Activated CD4-positive, alpha-beta T cell treated with anti-CD3 and anti-CD28 coated beads, Interleukin-2, Interleukin-6, amounts not matched to agents 100 ng/mL and 50 ng/mL, durations not matched to agents 16 hours and 8 hours (primary cell): ENCODE results near the gene ZNF76.
A peak's percentile ranks its signal among the peaks of the same experiment; 100 is the strongest.

Source experiments
- DNase-seq: peaks from one replicate; pipeline ENCODE4 v3.0.0-alpha.2; 2020

ZNF76 gene

DNA sequence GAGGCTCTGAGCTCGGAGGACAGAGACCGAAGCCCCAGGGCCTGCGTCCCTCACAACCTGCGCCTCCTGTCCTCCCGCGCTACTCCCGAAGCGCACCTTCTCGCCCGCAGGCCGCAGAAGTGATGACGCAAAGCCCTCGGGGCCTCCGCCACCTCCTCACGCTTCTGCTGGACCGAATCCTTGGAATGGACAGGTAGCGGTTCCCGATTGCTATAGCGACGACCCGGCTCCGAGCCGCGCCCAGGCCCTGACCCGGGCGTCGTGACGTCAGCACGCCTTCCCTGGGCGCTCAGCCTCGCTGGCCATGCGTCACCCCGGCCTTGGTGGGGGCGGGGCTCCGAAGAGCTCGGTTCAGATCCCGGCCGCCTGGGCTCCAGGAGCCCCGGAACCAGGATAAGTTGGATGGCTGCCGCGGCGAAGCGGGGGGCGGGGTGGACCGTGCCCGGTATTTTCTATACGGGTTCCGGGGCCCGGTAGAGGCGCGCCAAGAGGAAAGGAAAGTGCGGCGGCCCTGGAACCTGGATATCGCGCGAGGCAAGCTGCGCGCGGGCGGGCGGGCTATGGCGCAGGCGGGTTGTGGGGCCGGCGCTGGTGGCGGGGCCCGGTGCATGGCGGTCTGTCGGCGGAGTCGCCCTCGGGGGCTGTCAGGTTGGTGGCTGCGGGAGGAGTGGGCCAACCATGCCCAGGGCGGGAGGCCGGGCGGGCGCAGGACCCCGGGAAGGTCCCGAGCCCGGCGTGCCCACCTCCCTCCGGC is at the start of gene ZNF76:
Gene ZNF76 (plus strand): TSS at position 542 of the 754 bp plus-strand sequence. CDS start 21,417 bp downstream, outside the sequence.
- peak; percentile 97 for DNase-seq

DNA sequence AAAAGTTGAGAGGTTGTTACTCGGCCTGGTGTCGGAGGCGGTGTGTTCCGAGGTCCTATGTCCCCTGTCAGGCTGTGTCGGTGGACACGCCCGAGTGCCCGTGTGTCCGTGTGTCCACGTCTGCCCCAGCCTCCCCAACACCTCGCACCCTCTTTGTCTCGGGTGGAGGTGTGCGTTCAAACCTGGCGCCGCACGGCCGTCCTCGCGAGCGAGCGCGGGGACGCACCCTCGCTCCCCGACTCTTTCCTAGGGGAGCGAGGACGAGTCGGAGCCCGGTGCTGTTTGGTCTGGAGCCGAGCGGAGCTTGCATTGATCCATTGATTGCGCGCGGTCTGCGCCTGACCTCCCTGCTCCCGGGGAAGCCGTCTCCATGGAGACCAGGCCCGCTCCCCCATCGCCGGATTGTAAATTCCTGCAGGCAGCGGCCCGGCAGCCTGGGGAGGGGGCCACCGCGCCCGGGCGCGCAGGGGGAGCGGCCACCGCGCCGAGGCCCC is 46.2 kb upstream of the ZNF76 start:
- DNase-seq, result no peak

DNA sequence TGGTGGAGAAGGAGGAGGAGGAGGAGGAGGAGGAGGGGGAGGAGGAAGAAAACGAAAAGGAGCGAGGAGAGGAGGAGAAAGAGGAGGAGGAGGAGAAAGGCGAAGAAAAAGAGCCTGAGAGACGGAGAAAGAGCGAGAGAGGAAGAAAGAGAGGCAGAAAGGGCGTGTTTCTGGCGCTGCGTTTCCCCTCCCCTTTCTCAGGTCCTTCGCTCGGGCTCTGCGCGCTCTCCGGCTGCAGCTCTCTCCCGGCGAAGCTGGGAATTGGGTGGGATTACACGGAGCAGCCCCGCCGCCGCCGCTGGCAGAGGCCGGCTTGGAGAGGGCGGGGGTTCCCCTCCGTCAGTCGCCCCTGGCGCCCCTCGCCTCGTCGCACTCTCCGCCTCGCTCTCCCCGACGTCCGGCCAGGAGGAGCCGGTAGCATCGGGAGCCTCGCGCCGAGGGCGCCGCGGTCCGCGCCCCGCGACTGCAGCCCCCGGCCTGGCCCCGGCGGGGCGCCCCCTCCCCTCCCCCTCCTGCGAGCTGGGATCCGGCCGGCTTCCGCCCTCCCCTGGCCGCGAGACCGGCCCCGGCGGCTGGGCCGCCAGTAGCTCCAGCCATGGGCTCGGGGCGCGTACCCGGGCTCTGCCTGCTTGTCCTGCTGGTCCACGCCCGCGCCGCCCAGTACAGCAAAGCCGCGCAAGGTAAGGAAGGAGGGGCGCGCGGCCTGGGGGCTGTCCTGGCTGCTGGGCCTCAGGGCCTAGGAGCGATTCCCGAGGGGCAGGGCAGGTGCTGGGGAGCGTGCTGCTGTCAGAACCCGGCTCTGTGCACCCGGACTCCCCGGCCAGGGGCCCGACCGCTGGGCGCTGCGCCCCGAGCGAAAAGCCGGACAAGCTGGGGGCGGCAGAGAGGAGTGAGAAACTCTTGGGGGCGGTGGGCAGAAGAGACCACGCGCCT is 45.4 kb upstream of the ZNF76 start, which contains the start of gene SCUBE3:
Gene SCUBE3 (plus strand): TSS at position 133 of the 933 bp plus-strand sequence. CDS start 463 bp downstream, at position 596.
- DNase-seq, result peak; percentile 13

DNA sequence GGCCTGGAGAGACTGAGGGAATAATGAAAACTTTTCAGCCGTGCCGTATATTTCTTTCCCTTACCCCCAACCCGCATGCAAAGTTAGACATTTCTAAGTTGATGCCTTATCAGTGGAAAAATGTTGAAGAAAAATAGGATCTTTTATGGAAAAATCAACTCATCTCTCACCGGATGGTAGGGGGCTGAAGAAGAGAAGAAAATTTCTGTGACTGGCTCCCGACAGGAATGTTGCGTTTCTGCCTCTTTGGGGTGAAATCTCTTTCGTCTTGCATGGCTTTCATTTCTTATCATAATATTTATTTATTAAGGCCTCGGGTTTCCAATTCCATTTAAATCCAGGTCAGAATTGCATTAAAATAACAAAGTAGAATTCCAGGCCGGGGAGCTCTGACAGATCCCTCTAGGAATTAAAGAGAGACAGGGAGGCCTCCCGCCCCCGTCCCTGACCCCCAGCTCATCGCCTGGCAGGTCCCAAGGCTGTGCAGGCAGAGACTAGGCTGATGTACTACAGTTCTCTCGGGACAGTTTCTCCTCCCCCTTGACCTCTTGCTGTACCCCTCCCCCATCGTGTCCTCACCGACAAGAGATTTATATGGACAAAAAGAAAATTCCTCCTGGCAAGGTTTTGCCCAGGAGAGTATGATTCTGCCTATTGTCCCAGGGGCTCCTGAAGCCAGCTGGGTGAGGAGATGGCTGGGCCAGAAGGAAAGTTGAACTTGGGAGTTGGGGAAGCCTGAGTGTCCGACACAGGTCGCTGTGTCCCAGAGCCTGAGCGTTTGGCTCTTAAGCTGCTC is 44.5 kb upstream of the ZNF76 start:
- DNase-seq, result no peak

DNA sequence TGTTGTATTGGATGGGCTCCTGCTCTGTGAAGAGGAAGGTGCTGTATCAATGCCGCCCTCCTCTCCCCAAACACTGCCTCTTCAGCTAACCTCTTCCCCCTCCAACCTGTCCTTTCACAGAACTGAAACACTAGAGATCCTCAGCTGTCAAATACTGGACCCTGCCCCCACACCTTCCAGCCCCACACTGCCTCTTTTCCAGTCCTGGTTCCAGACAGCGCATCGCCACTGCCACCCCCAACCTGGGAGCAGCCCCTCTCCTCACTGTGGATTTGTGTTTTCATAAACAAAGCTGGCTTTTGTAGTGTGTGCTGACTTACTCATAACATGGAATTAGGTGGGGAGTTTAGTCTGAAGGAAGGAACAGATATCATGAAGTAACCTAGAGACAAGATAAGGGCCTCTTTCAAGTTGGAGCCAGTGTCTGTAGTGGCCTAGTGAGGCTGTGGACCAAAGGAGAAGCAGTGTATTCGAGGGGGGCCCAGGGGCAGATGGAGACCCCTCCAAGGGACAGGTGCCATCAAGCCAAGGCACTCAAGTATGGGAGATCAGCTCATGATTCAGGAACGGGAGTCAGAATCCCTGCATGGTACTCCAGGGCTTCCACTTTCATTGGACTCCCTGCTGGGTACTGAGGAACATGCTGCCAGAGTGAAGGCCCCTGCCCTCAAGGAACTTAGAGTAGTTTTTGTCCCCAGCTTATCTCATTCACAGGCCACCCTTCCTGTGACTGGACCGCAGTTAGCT is 43.7 kb upstream of the ZNF76 start:
- no peak for DNase-seq

DNA sequence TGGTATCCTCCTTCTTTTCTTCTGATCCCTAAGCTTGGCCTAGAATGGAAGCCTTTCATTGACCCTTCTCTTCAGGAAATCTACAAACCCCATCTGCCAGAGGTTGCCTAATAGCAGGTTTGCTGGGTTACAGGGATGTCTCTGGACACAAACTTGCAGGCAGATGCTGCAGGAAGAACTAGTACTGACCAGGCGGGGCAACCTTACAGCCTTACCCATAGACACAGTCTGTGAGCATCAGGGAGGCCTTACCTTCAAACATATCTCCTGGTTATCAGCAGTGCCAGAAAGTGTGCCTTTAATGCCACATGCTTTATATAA is 43.2 kb upstream of the ZNF76 start:
- DNase-seq, result no peak

DNA sequence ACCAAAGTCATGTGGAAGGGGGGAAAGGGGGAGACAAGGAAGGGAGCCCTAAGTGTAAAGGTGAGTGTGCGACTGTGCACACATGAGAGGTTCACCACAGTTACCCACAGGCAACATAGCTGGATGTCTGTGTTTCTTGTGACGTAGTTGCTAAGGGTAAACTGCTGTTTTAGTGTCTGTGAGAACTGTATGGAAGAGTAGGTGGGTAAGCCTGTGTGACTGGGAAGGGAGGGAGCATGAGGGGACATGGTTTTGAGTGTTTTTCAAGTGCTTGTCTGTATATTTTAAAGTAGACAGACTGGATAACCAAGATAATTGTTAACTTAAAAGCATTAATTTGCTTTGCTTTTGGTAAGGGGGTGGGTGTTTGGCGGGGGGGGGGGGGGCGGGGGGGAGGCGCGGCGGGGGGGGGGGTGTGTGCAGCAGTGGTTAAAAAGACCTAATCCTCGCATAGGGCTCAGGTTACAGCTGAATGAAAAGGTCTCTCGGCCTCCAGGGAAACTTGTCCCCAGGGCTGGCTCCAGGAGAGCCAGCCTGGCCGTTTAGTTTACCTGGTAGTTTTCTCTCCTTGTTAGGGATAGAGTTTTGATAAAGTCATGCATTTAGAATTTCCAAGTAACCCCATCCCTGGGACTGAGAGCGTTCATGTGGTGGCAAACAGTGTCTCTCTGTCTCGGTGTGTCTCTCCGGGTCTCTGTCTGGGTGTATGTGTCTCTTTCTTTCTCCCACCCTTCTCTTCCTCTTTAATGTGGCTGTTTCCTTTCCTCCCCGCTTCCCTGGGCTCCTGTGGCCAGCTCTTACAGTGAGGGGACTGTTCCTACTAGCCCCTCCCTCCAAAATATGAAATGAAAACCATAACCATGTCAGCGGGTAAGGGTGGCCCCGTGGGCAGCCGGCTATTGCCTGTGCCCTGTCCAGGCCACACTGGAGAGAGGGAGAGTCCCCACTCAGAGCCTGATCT is 42.4 kb upstream of the ZNF76 start:
- DNase-seq, result no peak

DNA sequence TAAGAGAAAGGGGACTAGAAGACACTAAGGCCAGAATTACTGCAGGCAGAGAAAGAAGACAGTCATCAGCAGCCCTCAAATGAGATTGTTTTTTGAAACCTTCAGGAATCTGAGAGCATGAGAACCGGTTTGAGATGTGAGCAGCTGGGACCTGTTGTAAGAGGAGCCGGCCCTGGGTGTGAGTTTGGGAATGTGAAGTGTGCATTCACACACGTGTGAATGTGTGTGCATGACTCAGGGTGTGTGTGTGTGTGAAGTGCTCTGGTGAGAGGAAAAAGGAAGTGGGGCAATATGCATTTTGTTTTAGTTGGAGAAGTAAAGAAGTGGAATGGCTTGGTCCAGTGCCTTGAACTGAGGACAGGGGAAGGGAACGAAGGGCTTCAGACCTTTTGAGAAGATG is 41.5 kb upstream of the ZNF76 start:
- no peak for DNase-seq

DNA sequence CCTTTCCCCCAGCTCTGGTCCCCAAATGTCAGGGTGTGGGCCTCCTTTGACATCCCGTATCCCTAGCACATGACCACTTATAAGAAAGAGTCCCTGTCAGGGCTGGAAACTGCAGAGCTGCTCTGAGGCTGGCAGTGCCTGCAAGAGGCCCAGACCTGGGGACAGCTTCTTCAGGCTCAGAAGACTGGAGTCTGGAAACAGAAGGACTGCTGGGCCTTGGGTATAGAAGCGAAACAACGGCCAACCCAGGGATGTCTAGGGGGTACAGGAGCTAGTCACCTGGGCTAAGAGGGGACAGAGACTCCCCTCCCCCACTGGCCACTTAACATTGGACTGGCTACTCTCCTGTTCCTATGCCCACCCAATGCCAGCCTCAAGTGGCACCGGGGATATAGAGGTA is 41.1 kb upstream of the ZNF76 start:
- DNase-seq, result no peak

DNA sequence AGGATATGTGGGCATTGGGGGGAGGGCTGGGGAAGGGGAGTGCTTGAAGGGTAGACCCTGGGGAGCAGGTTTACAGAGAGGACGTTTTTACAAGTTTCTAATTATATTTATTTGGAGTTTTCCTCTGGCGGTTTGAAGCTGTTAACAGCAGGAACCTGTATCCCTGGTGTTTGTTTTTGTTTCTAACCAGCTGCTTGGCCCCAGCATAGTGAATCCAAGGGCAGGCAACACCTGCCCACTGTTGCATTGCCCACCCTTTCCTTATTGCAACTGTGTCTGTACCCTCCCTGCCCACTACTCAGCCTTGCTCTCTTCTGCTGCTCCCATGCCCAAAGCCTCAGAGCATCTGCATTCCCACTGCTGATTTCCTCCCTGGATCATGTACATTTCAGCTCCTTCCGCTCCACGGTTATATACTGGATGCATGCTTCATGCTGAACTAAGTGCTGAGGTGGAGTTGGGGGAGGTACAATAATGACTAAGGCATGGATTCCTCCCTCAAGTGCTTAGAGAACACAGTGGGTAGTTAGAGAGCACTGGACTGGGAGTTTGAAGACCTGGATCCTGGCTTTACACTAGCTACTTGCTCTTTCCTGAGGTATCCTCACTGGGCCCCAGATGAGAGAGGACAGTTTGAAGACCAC is 39.7 kb upstream of the ZNF76 start:
- DNase-seq, result no peak

DNA sequence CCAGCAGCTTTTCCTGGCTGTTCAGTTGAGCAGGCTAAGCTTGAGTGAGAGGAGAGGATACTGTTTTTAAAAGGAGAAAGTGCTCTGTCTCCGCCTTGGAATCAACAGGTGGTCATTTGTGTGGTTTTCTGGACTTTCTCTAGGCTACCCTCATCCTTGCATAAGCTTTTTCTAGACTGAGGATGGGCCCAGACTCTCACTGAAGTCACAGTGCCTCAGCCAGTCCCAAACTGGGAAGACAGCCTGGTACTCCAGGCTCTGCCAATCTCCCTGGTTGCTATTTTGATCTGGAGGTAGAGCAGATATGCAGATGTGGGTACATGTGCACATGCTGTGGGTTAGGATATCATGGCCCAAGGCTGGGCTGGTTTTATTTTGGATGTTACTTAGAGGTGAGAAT is 38.8 kb upstream of the ZNF76 start:
- DNase-seq, result no peak

DNA sequence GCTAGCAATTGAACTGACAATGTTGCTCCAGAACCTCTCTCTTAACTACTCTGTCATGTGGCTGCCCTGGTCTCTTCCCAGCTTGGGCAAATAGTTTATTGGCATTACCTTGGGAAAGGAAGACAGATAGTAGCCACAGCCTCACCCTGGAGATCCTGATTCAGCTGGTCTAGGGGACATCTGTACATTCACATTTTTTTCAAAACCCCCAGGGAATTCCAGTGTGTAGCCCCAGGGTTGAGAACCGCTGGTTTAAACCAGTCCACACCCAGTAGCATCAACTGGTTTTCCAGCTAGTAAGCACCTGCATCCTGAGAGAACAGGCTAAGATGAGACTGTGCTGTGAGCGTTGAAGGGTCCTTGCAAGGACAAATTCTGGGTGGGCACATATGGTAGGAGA is 36.1 kb upstream of the ZNF76 start:
- no peak for DNase-seq

DNA sequence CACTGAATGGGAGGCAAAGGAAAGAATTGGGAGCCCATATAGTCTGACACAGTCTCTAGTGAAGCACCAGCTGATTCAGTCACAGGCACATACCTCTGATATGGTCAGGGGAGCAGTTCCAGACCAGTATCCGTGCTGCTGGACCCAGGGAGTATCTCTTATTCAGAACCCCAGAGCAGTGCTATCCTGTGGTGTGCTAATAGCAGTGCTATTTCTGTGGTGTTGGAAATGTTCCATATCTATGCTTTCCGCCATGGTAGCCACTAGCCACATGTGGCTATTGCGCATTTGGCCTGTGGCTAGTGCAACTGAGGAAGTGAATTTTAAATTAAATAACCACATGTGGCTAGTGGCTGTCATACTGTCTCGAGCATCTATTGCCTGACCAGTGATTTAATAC is 34.8 kb upstream of the ZNF76 start:
- DNase-seq, result no peak

DNA sequence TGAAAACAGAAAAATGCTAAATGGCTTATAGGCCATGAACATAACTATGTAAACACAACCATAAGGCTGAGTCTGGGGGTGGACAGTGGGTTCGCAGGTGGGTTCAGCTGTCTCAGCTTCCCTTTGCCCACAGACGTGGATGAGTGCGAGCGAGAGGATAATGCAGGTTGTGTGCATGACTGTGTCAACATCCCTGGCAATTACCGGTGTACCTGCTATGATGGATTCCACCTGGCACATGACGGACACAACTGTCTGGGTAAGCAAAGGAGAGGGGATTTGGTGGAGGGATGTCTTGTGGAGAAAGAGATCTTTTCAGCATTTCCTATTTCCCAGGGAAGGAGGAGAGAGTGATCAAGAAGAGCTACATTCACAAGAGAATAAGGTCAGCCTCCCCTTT is 31.1 kb upstream of the ZNF76 start:
- DNase-seq, result no peak

DNA sequence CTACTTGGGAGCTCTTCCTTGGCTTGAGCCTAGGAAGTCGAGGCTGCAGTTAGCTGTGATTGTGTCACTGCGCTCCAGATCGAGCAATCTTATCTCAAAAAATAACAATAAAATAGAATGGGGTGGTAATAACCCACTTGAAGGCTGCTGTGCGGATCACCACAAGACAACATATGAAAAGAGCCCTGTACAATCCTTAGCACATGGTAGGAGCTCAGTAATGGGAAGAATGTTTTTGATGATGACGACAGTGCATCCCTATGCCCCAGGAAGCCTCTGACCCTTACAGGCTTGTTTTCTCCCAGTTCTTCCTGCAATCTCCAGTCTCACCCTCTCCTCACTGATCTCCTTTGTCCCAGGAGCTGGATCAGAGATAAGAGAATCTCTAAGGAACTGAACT is 30.2 kb upstream of the ZNF76 start:
- no peak for DNase-seq

DNA sequence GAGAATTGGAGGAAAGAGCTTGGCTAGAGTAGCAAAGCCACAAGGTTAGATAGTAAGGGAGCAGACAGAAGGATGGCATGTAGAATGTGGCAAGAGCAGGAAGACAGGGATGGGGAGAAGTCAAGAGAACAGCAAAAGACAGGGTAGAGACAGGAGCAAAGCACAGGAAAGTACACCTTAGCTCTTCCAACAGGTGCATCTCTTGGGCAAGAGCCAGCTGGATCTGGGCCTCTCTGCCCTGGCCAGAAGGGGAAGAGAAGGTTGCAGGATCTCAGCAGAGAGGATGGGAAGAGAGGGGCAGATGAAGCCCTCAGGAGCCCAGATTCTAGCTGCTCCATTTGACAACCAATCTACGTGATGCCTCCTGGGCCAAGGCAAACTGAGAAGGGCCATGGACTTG is 29.0 kb upstream of the ZNF76 start:
- no peak for DNase-seq

DNA sequence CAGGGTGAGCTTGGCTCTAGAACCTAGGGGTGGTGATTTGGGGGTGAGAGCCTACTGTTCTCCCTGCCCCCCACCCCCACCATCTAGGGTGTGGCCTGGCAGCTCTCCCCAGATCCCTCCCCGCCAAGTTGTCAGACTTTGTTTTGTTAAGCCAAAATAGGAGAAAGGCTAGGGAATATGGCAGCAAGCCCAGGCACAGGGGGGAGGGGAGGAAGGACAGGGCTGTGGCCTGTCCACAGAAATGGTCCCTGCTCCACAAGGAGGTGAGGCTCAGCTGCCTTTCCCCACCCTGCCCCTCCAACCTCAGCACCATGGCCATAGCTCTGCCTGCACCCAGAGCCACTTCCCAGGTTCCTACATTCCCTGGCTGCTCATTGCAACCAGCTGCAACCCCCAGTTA is 28.6 kb upstream of the ZNF76 start:
- no peak for DNase-seq

DNA sequence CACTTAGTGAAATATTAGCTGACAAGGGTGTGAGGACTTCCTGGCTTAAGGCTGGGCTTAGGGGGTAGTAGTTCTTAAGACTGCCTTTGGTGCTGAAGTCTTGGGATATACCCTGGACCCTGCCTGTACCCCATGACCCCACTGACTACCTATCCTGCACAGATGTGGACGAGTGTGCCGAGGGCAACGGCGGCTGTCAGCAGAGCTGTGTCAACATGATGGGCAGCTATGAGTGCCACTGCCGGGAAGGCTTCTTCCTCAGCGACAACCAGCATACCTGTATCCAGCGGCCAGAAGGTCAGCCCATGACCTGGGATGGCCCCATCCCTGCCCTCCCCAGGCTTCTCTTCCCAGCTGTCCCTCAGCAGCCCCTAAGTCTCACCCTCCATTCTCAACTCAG is 28.0 kb upstream of the ZNF76 start:
- DNase-seq, result no peak

DNA sequence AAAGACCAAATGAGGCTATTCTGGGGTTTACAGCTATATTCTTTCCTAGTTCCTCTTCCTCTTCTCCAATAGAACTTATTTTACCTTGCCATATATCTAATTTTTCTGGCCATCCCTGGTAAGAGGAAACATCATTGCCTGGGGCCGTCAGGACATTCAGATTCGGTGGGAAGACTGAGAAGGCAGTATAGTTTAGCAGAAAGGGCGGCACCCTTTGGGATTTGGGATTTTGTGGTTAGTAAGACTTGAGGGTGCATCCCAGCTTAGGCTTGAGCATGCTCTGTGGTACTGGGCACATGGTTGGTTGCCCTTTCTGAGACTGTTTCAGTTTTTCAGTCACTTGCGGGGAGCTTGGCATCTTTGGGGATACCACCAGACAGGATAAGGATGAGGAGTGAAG is 24.6 kb upstream of the ZNF76 start:
- DNase-seq, result no peak

DNA sequence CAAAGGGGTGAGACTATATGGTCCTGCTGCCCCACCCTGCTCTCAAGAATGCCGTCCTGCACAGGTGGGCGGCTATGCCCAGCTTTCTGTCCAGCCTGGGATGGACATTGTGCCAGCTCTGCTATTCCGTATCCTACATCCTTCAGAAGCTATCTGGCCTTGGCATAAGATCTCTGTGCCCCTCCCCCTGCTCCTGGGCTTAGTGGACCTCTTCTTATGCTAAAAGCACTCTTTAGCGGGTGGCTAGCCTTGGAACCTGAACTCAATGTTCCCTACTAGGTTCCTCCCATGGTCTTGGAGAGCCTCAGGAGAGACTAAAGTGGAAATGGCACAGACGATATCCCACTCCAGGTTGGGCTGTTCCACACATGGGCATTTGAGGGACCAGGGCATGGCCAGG is 23.3 kb upstream of the ZNF76 start:
- DNase-seq, result no peak

DNA sequence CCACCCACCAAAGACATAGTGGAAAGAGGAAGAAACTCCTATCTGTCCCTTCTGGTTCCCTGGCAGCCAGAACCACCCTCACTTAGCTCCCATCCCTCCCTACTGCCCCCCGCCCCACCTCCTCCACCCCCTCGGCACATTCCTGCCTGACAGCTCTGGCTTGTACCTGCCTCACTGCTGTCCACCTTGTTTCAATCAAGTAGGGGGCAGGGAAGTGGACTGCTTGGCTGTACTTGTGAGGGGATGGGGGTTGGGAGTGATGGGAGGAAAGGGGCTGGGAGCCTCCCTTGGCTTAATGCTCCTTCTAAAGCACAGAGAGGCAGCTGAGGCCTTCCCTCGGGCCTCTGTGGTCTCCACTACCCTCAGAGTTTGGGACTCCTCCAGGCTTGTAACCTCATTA is 22.1 kb upstream of the ZNF76 start:
- DNase-seq, result no peak
